Caki2 (cell line): Measurements from ENCODE around the gene HTT. TPM values are rescaled to one million over a fixed set of nuclear protein-coding genes. Genes with fewer than 3 reads are reported as not detected.

Source experiments
- DNase-seq: peaks from one replicate; pipeline ENCODE4 v3.0.0-alpha.2; 2015; ENCODE audit warnings: low read depth
- in situ Hi-C: cut with HindIII; loops from 2 replicates; pipeline ENCODE4 v1.10.0; 2016; ENCODE audit warnings: low sequenced_read_pairs, low pct_unique_long_range_greater_than_20kb, mixed read lengths
- total RNA-seq: library from RNA; depleted of rRNA; stranded (reverse); fragments of >200 nt; shearing (Covaris generic); gene quantifications from 2 replicates; pipeline ENCODE4 v1.2.3, GENCODE V29; 2014; ENCODE audit warnings: low replicate concordance; rRNA removed

Gene HTT
- total RNA-seq, 1 experiment from 2014 or later, result 20.7 TPM

DNA sequence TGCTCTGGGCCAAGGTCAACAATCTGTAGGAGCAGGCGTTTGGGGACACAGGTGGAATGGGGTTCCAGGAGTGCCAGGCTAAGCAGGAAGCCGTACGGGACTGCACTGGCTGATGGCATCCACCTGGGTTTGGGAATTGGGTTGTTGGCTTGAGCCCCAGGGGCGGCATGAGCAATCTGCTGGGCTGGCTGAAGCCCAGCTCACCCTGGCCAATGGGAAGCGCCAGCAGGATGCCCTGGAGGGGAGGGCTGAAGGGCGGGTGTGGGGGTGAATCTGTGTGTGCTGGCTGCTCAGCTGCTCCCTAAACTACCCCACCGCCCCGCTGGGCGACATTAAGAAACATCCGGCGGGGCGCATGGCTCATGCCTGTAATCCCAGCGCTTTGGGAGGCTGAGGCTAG, 209.4 kb downstream of the HTT start:
- in situ Hi-C loops, result no loop called here
- DNase-seq, result no peak

DNA sequence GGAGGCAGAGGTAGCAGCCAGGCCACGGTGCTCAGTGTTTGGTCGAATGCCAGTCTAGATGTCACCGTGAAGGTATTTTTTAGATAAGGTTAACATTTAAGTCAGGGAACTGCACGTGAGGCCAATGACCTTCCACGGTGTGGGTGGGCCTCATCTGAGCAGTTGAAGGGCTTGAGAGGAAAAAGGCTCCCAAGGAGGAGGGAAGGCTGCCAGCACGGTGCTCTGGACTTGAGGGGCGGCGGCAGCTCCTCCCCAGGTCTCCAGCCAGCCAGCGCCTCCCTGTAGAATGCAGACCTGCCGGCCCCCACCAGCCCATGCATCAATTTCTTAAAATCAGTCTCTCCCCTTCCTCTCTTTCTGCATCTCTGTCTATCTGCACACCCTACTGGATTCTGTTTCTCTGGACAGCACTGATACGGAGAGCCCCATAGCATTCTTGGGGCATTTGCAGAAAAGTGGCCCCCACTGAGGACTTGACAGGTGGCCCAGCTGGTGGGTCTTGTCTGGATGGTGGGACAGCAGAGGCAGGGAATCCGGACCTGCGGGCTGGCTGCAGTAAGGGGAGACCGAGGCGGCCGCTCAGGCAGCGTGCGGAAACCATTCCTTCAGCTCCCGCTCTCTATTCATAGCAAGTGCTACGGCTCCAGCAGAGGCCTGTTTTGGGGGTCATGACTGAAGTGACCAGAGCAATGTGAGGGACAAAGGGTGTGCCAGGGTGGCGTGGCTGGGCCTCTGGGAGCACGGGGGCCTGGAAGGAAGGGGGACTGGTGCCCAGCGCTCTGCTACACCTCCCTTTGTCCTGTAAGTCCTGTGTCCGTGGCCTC, 210.5 kb downstream of the HTT start:
- no peak for DNase-seq
- in situ Hi-C loops, result no loop called here

DNA sequence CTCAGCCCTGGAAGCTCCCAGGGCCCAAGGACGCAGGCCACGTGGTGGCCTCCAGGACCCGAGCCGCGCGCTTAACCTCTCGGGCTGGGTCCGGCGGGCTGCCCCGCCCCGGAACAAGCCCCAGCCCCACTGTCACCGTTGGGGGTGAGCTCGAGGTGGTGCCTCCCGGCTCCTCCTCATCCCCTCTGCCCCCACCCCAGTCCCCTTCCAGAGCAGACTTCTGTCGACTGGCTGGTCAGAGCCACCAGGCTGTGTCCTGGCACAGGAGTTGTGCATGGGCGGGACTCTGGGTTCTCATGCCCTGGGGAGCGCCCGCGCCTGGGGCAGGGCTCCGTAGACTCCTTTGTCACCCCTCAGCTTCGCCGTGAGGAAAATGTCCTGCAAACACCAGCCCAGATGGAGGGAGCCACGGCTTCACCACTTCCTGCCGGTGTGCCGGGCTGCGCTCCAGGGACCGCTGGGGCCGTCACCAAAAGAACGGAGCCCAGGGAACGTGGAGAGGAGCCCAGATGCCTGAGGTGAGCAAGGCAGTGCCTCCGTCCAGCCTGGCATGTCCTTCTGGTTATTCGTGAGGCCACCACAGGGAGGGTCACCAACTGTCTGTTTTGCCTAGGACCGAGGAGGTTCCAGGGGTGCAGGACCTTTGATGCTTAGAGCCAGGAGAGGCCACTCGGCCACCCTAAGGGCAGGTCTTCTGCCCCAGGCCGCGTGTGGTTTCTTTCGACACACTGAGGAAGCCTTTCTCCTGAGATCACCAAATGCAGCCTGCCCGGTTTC, 211.3 kb downstream of the HTT start:
- no peak for DNase-seq
- in situ Hi-C loops, result no loop called here

DNA sequence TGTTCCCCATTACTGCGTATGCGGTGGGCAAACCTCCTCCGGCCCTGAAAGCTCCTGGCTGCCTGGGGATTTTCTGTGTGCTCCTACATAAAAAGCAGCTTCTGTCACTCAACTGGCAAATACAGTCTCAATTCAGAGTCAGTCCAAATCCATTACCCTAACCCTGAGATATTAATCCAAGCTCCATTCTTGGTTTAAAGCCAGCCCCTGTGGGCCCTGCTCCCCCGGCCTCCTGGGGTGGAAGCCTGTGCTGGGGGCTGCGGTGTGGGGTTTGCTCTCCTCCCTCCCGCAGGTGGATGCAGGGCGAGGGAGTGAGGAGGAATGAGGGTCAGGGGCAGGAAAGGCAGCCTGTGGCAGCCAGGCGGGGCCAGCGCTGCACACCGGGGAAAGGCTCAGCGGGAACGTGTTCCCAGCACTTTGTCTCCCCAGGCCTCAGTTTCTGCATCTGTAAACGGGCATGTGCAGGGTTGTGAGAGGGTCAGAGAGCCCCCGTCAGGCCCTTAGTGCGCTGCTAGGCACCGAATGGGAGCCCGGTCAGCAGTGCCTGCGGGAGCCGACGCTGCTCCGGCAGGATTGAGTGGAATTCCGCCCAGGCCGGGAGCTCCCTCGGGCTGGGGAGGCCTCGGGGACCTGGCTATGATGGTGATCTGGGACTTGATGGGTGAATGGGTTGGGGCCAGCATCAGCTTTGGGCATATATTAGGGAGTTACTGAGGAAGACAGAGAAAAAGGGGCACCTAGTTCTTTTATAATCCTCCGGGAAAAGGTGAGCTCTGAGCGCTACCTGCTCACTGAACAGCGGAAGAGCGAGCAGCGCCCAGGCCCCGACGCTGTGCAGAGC, 212.1 kb downstream of the HTT start:
- in situ Hi-C loops, result no loop called here
- no peak for DNase-seq

DNA sequence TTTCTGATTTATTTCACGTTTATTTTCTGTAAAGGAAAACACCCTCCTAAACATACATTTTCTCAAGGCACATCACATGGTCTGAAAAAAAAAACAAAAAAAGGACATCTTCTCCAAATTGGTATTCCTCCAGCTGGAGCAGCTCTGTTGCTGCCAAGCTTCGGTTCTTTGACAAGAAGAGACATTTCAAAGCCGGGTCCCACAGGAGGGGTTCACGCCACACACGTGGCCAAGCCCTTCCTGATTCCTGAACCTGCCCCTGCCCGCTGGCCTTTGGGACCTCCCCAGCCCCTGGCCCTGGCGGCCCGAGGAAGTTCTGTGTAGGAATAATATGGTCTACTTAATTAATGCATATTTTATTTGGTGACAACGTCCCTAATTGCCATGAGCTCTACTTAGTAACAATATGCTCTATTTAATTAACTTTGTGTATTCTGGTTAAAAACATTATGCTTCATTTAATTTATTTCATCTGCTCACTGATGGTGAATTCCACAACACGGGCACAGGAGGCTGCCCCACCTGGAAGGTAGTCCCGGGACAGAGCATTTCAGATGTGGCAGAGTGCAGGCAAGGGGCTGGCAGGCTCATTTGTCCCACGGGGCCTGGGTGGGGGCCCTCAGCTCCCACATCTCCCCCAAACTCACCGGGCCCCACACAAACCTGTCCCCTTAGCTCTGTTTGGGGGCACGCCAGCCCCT, 212.9 kb downstream of the HTT start:
- DNase-seq, result no peak
- in situ Hi-C loops, result no loop called here

DNA sequence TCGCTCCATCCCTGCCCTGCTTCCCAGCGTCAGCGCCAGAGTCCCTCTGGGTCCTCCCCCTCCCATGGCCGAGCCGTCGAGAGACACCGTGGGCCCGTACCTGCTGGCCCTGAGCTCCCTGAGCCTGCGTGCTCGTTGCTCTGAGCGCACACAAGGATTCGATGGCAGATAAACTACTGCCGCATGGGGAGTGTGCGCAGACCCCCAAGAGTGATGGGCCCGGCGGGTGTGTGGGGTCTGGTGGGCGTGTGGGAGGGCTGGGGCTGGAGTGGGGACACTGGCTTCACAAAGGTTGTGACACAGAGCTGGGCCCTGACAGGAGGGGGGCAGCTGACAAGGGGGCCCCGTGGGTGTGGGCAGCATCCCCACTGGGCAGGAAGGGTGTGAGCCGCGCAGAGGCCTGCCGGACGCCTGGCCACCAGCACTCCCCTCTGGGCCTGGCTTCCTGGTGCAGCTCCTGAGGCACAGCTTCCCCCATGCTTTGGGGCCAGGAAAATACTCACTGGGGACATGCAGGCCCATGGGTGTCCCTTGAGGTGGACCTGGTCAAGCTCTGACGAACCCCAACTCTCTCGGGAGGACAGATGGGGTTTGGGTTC, 213.6 kb downstream of the HTT start:
- DNase-seq, result no peak
- in situ Hi-C loops, result no loop called here

DNA sequence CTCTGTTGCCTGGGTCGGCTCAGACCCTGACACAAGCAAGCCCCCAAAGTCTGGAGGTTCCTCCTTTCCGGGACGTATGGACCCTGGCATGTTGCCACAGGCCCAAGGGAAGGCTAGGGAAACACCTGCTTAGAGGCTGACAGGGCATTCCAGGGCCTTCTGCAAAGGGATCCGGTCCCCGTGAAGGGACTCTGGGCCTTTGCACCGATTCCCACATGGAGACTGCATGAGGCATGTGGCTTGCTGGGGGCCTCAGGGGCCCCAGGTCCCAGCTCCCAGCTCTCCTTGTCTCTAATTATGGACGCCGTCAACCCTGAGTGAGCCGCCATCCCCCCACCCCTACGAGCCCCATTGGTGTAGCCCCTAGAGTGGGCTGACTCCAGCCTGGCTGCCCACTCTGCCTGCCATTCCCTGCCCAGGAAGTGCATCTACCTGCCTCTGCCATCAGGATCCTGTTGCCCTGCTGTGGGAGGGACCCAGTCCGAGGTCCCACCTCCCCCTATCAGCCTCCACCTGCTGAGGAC, 214.2 kb downstream of the HTT start:
- no peak for DNase-seq
- in situ Hi-C loops, result no loop called here

DNA sequence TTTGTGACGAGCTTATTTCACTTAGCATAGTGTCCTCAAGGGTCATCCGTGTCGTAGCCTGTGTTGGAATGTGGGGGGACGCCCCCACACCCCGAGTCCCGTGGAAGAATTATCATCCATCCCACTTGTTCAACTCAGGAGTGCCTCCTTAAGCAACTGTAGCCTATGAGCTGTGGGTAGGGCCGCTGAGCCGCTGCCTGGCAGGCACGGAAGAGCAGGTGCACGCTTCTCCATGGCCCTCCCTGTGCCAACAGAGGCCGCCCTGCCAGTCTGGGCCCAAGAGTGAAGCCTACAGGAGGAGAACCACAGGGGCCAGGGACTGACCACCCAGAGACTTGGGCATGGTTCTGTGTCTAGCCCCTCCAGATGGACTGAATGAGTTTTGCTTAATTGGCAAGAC, 216.0 kb downstream of the HTT start:
- in situ Hi-C loops, result no loop called here
- DNase-seq, result no peak

DNA sequence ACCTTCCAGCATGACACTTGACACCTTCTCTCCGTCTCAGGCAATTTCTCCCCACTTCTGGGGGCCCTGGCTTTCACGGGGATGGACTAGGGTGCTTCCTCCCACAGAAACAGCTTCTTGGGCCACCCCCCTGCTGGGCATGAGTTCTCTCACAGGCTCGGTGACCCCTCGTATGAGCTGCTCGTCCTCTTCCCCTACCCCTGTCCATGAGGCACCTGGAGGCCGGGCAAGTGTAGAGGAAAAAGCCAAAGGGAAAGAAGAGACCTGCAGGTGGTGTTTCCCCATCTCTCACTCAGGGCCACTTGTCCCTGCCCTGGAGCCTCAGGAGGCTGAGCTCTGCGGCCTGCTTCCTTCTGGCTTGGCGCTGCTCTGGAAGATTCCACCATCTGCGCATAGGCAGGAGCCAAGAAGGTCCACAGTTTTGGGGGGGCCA, 216.4 kb downstream of the HTT start:
- in situ Hi-C loops, result no loop called here
- DNase-seq, result no peak

DNA sequence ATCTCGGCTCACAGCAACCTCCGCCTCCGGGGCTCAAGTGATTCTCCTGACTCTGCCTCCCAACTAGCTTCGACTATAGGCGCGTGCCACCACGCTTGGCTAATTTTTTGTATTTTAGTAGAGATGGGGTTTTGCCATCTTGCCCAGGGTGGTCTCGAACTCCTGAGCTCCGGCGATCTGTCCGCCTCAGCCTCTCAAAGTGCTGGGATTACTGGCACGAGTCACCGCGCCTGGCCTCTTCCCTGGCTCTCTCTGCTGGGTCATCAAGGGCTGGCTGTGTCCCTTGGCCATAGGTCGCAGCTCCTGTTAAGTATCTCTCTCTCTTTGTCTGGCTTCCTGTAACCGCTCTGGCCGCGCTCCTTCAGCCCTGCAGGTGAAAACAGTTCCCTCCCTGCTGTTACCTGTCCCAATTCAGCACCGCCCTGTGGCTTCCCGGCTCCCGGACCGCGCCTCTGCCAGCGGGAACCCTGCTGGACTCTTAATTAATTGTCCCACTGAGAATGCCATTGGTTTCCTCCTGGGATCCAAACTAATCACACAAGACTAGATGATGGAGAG, 217.0 kb downstream of the HTT start:
- in situ Hi-C loops, result no loop called here
- no peak for DNase-seq

DNA sequence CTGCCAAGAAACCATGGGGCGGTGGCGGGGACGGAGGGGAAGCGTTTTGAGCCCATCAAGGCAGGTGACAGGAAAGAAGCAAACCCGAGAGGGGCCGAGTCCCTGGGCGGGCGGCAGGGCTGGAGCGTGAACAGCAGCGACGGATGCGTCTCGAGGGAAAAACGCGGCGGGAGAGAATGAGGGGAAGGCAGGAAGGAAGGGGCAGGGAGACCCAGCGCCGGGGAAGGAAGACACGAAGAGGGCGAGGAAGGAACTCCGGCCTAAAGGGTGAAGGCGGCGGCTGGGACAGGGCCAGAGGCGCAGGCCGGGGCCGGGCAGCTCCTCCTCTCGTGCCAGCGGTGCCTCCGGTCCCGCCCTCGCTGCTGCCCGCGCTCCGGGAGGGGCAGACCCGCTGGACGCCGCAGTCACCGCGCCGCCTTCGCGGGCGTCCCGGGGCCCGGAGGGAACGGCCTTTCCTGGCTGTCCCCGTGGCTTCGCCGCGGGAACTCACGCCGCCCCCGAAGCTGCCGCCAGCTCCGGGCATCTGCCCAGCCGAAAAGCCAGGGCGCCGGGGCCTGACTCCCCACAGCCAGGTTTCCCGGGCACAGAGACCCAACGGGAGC, 217.6 kb downstream of the HTT start:
- no peak for DNase-seq
- in situ Hi-C loops, result no loop called here

DNA sequence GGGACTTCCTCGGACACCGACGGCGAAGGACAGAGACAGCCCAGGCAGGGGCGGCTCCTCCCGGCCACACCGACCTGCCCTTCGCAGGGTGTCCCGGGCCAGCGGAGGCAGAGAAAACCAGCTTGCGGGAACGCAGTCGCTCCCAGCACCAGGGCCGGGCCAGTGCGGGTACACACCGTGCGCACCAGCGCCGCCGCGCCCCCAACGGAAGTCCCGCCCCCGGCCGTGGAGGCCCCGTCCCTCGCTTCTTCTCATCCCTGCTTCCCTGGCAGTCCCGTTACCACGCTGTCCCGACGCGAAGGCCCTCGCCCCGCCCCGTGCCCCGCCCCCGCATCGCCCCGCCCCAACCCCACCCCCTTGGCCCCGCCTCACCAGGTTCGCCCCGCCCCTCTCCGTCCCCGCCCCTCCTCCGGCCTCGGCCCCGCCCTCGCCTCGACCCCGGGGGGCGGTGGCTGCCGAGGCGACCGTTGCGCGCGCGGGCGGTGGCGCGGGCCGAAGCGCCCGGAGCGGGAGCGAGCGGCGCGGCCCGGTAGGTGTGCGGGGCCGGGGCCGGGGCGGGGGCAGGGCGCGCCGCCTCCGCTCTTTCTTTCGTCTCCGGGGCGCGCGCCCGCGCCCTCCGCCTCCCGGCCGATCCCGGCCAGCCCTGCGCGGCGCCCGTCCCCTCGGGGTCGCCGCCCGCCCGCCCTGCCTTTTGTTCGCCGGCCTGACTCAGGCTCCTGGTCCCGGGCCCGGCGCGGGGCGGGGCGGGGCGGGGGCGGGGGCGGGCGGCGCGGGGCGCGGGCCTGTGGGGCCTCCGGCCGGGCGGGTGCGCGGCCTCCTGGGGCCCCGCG, 218.3 kb downstream of the HTT start, which contains the start of gene RGS12:
TSS of gene RGS12 (plus strand) at position 451 of the 830 bp plus-strand sequence. CDS start 23,150 bp downstream, outside the sequence.
- in situ Hi-C loops, result no loop called here
- peak; percentile 77 for DNase-seq

Other genes starting within 250 kb of the HTT start
- gene ADD1, start 230.8 kb upstream of the HTT start, total RNA-seq, result 98.4 and 132 TPM in 2 replicates
- 21.7 and 26.6 TPM in 2 replicates for gene NOP14, start 111.3 kb upstream of the HTT start, total RNA-seq
- gene GRK4, start 111.1 kb upstream of the HTT start, total RNA-seq, result 0.38 and 1.3 TPM in 2 replicates
- gene HTT-AS, start 143 bp upstream of the HTT start, total RNA-seq, result not detected in 2 replicates
- not detected in 2 replicates for gene MSANTD1, start 174.5 kb downstream of the HTT start, total RNA-seq
- 13.1 and 27.0 TPM in 2 replicates for gene RGS12, start 218.3 kb downstream of the HTT start, total RNA-seq